SHP77 (cell line): Measurements from ENCODE around the gene UNC13C.
"Not testable (repeated sequence)": the region's sequence is repeated elsewhere in the genome, so short reads cannot be mapped to it uniquely, and the experiment has no call there.

Experiments used
- DNase-seq, 2 experiments: peaks; one replicate each; lab custom pipeline; 2025; lab: John Stamatoyannopoulos, UW

The UNC13C gene

GRCh38 chr15:54305138-54305537 is 326.9 kb downstream of the UNC13C start:
- DNase-seq = no peak

GRCh38 chr15:54307252-54307902 is 329.1 kb downstream of the UNC13C start:
- DNase-seq = no peak

- no peak for DNase-seq
These were observed 329.7 kb downstream of the UNC13C start for GRCh38 chr15:54307926-54308325.

GRCh38 chr15:54312528-54312927 is 334.3 kb downstream of the UNC13C start:
- DNase-seq = no peak

- no peak for DNase-seq
These were observed 343.2 kb downstream of the UNC13C start for GRCh38 chr15:54321426-54321825.

GRCh38 chr15:54322341-54322740 is 344.1 kb downstream of the UNC13C start:
- no peak for DNase-seq

GRCh38 chr15:54345301-54345700 is 367.1 kb downstream of the UNC13C start:
- no peak for DNase-seq

GRCh38 chr15:54345827-54346226 is 367.6 kb downstream of the UNC13C start:
- no peak for DNase-seq

GRCh38 chr15:54347082-54347827 is 369.0 kb downstream of the UNC13C start:
- DNase-seq = no peak

- DNase-seq = no peak
These were observed 375.5 kb downstream of the UNC13C start for GRCh38 chr15:54353726-54354125.

GRCh38 chr15:54354341-54354740 is 376.1 kb downstream of the UNC13C start:
- DNase-seq = no peak

GRCh38 chr15:54364961-54365360 is 386.7 kb downstream of the UNC13C start:
- DNase-seq = no peak

- DNase-seq = no peak
These were observed 395.1 kb downstream of the UNC13C start for GRCh38 chr15:54373332-54373731.

GRCh38 chr15:54374184-54374952 is 396.1 kb downstream of the UNC13C start:
- DNase-seq = no peak

GRCh38 chr15:54387799-54388198 is 409.6 kb downstream of the UNC13C start:
- DNase-seq = no peak

- DNase-seq = no peak
These were observed 410.5 kb downstream of the UNC13C start for GRCh38 chr15:54388746-54389145.

GRCh38 chr15:54410481-54410880 is 432.2 kb downstream of the UNC13C start:
- DNase-seq = no peak

- DNase-seq = no peak
These were observed 445.9 kb downstream of the UNC13C start for GRCh38 chr15:54424171-54424570.

- DNase-seq = no peak
These were observed 450.4 kb downstream of the UNC13C start for GRCh38 chr15:54428596-54428995.

GRCh38 chr15:54450288-54450687 is 472.0 kb downstream of the UNC13C start:
- DNase-seq = not testable (repeated sequence)

- no peak for DNase-seq
These were observed 478.2 kb downstream of the UNC13C start for GRCh38 chr15:54456413-54456812.

- DNase-seq = no peak
These were observed 484.3 kb downstream of the UNC13C start for GRCh38 chr15:54462511-54462913.

- DNase-seq = no peak
These were observed 503.6 kb downstream of the UNC13C start for GRCh38 chr15:54481819-54482218.
